Thyroid gland (tissue), 4 donors: Measurements from ENCODE around the gene CD22.

Experiments
- POLR2A ChIP-seq, 2 donors: fragments of 450-650 bp; IDR thresholded peaks; one replicate each; pipeline ENCODE4 v1.6.1; 2017; ENCODE audit warnings: antibody characterized with exemption in 2 of 2, mild to moderate bottlenecking in 2 of 2, moderate library complexity in 1 of 2
- TF ChIP-seq, protein P1 (sequence below), 6 experiments: fragments of 200-600 bp in 3 of 6; fragments of 450-650 bp in 3 of 6; sonication (generic) in 3 of 6; IDR thresholded peaks; one replicate each; pipeline ENCODE4 v1.5.1; 2016 to 2019; ENCODE audit warnings: antibody characterized with exemption in 6 of 6, mild to moderate bottlenecking in 2 of 6, inconsistent platforms in 1 of 6, moderate library complexity in 1 of 6

DNA sequence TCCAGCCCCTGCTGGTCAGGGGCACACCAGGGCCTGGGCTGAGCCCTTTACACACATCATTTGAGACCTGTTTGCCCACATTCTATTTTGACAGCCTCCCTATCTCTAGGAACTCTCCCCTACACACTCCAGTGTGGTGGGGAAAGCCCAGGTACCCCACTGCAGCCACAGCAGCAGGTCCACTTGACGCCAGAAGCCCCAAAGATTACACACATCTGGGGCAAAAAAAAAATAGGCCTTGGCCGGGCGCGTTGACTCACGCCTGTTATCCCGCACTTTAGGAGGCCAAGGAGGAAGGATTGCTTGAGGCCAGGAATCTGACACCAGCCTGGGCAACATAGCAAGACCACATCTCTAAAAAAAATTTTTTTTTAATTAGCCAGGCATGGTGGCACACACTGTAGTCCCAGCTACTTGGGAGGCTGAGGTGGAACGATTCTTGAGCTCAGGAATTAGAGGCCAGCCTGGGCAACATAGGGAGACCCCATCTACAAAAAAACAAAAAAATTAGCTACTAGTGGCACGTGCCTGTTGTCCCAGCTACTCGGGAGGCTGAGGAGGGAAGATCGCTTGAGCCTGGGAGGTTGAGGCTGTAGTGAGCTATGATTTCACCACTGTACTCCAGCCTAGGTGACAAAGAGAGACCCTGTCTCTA, 18.0 kb upstream of the CD22 start:
- TF ChIP-seq POLR2A (IDR thresholded peaks at IDR 0.05) = no peak
- TF ChIP-seq, protein P1, sequence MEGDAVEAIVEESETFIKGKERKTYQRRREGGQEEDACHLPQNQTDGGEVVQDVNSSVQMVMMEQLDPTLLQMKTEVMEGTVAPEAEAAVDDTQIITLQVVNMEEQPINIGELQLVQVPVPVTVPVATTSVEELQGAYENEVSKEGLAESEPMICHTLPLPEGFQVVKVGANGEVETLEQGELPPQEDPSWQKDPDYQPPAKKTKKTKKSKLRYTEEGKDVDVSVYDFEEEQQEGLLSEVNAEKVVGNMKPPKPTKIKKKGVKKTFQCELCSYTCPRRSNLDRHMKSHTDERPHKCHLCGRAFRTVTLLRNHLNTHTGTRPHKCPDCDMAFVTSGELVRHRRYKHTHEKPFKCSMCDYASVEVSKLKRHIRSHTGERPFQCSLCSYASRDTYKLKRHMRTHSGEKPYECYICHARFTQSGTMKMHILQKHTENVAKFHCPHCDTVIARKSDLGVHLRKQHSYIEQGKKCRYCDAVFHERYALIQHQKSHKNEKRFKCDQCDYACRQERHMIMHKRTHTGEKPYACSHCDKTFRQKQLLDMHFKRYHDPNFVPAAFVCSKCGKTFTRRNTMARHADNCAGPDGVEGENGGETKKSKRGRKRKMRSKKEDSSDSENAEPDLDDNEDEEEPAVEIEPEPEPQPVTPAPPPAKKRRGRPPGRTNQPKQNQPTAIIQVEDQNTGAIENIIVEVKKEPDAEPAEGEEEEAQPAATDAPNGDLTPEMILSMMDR (IDR thresholded peaks at IDR 0.05) = no peak
